ENCODE data around the gene SAA1. TPM values are rescaled to one million over a fixed set of nuclear protein-coding genes. Genes with fewer than 3 reads are reported as not detected.
"Not testable (repeated sequence)": the region's sequence is repeated elsewhere in the genome, so short reads cannot be mapped to it uniquely, and the experiment has no call there.

SAA1 gene
- total and polyA plus RNA-seq, 4 experiments from 2014 or later: not detected

DNA sequence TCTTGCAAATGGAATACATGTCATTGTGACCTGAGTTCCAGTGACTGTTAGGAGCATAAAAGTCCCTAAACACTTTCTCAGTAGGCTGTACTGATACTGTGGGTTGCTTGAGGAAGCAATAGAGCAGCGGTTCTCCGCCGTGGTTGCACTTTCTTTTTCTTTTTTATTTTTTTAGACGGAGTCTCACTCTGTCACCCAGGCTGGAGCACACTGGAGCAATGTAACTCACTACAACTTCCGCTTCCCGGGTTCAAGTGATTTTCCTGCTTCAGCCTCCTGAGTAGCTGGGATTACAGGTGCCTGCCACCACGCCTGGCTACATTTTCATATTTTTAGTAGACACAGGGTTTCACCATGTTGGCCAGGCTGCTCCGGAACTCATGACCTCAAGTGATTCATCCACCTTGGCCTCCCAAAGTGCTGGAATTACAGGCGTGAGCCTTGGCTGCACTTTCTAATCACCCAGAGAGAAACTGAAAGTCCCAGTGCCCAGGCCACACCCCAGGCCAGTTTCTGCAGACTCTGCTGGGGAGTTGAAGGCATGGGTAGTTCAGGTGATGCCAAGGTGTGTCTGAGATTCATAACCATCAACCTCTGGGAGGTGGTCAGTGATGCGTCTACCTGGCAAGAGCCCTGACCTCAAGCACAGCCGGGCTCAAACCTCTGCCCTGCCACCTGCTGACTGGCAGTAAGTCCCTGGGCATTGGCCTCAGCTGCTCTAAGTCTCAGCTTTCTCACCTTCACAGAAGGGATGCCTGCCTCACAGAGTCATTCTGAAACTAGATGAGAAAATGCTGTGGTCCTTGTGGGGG is 19.5 kb upstream of the SAA1 start:
- POLR2A ChIA-PET (ENCODE audit: partially characterized antibody): interaction anchor here (0.6 to 1.4 kb wide), 3 partner anchors 76 to 148 kb away, joined by 3 read pairs; partner anchors contain the start of genes GTF2H1, HPS5, LDHA and SAAL1
- H3K9me3 Mint-ChIP-seq; H3K9me3 ChIP-seq (ENCODE audit: control insufficient read depth in 1 of 2, low read length in 2 of 2); CTCF ChIA-PET (ENCODE audit: partially characterized antibody); H3K27me3 ChIP-seq (ENCODE audit: insufficient read depth, low read length); H3K36me3 ChIP-seq (ENCODE audit: insufficient read depth, low read length); H3K4me1 ChIP-seq (ENCODE audit: insufficient read depth, low read length); H3K36me3 Mint-ChIP-seq; H3K27me3 Mint-ChIP-seq: not testable (repeated sequence)
- Mint-ChIP-seq H3K4me3 (peak overlapping the region; percentile 72 to 90 (median 84)), H3K4me1 (peaks cover 10 to 27% (median 18%) of the 10 kb centered on the region in 4 donors), H3K27ac (peak overlapping the region; percentile 78 to 95 (median 92))
- DNase-seq: peak; percentile 22 to 51 (median 41)
- Histone ChIP-seq H3K27ac (ENCODE audit: low read depth, low read length) (peak overlapping the region; percentile 43), H3K4me3 (ENCODE audit: low read length in 2 of 2) (peak overlapping the region in 1 of 2 donors; percentile 22)
- intact Hi-C loops (cut with micrococcal nuclease): loop anchor here (10.0 kb wide), 2 partner anchors 408 to 518 kb away; no protein-coding TSS in a partner anchor

DNA sequence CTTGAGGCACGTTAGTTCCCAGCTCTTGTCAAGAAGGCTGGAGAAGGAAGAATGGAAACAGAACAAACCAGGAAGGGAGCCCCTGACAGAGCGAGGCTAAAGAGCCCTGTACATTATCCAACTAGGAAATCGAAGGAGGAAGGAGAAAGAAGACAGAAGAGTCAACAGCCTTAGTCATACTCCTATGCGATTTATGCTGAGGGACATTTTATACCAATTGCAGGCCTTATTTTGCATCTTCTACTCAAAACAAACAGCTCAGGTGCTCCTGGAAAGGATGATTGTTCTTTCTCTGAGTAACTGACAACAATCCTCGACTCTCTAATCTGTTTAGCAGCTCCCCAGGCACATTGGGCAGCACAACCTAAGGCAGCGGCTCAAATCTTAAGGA is 18.9 kb upstream of the SAA1 start:
- Mint-ChIP-seq H3K4me3 (peak overlapping the region in 7 of 8 donors; percentile 72 to 90 (median 86)), H3K4me1 (peaks cover 10 to 27% (median 18%) of the 10 kb centered on the region in 4 donors), H3K27ac (peak overlapping the region; percentile 78 to 95 (median 92))
- H3K27me3 Mint-ChIP-seq; H3K9me3 Mint-ChIP-seq; H3K36me3 Mint-ChIP-seq; H3K9me3 ChIP-seq (ENCODE audit: control insufficient read depth in 1 of 2, low read length in 2 of 2); H3K36me3 ChIP-seq (ENCODE audit: insufficient read depth, low read length); H3K27me3 ChIP-seq (ENCODE audit: insufficient read depth, low read length); CTCF ChIA-PET (ENCODE audit: partially characterized antibody); DNase-seq; H3K4me1 ChIP-seq (ENCODE audit: insufficient read depth, low read length); H3K4me3 ChIP-seq (ENCODE audit: low read length in 2 of 2): not testable (repeated sequence)
- H3K27ac ChIP-seq (ENCODE audit: low read depth, low read length): peak overlapping the region; percentile 43
- POLR2A ChIA-PET (ENCODE audit: partially characterized antibody): interaction anchor here (0.6 to 1.1 kb wide), 2 partner anchors 147 to 1179 kb away, joined by 3 read pairs; partner anchors contain the start of gene LDHA
- intact Hi-C loops (cut with micrococcal nuclease): loop anchor here (10.0 kb wide), 2 partner anchors 408 to 518 kb away; no protein-coding TSS in a partner anchor

DNA sequence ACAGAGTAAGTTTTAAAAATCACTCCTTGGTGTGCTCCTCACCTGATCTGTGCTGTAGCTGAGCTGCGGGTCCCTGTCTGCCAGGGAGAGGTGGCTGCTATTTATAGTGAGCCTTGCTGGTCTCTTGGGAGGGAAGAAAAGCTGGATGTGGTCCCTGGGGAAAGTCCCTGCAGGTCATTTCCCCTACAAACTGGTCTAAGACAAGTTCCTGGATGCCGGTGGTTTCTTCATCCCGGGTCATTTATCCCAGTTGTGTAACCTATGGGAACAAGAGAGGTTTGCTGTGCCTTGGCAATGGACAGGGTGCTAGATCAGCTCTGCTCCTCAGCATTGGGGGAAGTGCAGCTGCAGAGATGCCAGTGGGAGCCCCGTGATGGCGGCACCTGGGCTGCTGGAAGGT is 17.5 kb upstream of the SAA1 start, which contains the start of gene SAA2:
Gene SAA2 (minus strand): TSS at position 108 of the 400 bp plus-strand sequence. CDS start 657 bp downstream, outside the sequence.
- no peak for DNase-seq
- ChIA-PET POLR2A (ENCODE audit: partially characterized antibody) (no interaction called here), CTCF (ENCODE audit: partially characterized antibody) (no interaction called here)
- Histone ChIP-seq H3K36me3 (ENCODE audit: insufficient read depth, low read length) (no peaks in the 10 kb centered on the region), H3K4me1 (ENCODE audit: insufficient read depth, low read length) (peaks cover 8% of the 10 kb centered on the region), H3K9me3 (ENCODE audit: control insufficient read depth in 1 of 2, low read length in 2 of 2) (no peaks in the 10 kb centered on the region), H3K4me3 (ENCODE audit: low read length in 2 of 2) (no peak within 1 kb of the TSS), H3K27me3 (ENCODE audit: insufficient read depth, low read length) (no peaks in the 10 kb centered on the region), H3K27ac (ENCODE audit: low read depth, low read length) (no peak within 1 kb of the TSS)
- peaks cover 0 to 3% (median 0%) of the 10 kb centered on the region in 8 donors for H3K9me3 Mint-ChIP-seq
- intact Hi-C loops (cut with micrococcal nuclease): loop anchor here (10.0 kb wide), 2 partner anchors 406 to 516 kb away; no protein-coding TSS in a partner anchor
- no peaks in the 10 kb centered on the region for H3K27me3 Mint-ChIP-seq
- H3K4me1 Mint-ChIP-seq: peaks cover 10 to 27% (median 18%) of the 10 kb centered on the region in 4 donors
- H3K36me3 Mint-ChIP-seq: no peaks in the 10 kb centered on the region
- H3K4me3 Mint-ChIP-seq: no peak within 1 kb of the TSS
- H3K27ac Mint-ChIP-seq: peak within 1 kb of the TSS in 1 of 7 donors; percentile 24

- ChIA-PET POLR2A (ENCODE audit: partially characterized antibody) (no interaction called here), CTCF (ENCODE audit: partially characterized antibody) (interaction anchor here (1.4 kb wide), 1 partner anchor 9 kb away, joined by 4 read pairs; no protein-coding TSS in a partner anchor)
- Histone ChIP-seq H3K9me3 (ENCODE audit: control insufficient read depth in 1 of 2, low read length in 2 of 2) (no peaks in the 10 kb centered on the region), H3K36me3 (ENCODE audit: insufficient read depth, low read length) (no peaks in the 10 kb centered on the region), H3K4me1 (ENCODE audit: insufficient read depth, low read length) (no peaks in the 10 kb centered on the region), H3K27me3 (ENCODE audit: insufficient read depth, low read length) (no peaks in the 10 kb centered on the region), H3K4me3 (ENCODE audit: low read length in 2 of 2) (no peak overlapping the region), H3K27ac (ENCODE audit: low read depth, low read length) (no peak overlapping the region)
- peaks cover 0 to 2% (median 0%) of the 10 kb centered on the region in 8 donors for H3K9me3 Mint-ChIP-seq
- no peaks in the 10 kb centered on the region for H3K36me3 Mint-ChIP-seq
- H3K27me3 Mint-ChIP-seq: peaks cover 1 to 2% of the 10 kb centered on the region in 2 donors
- no peak overlapping the region for H3K4me3 Mint-ChIP-seq
- no peak for DNase-seq
- H3K4me1 Mint-ChIP-seq: no peaks in the 10 kb centered on the region
- intact Hi-C loops (cut with micrococcal nuclease): no loop called here
- no peak overlapping the region for H3K27ac Mint-ChIP-seq
These were observed 12.8 kb upstream of the SAA1 start for GRCh38 chr11:18253233-18253632.

DNA sequence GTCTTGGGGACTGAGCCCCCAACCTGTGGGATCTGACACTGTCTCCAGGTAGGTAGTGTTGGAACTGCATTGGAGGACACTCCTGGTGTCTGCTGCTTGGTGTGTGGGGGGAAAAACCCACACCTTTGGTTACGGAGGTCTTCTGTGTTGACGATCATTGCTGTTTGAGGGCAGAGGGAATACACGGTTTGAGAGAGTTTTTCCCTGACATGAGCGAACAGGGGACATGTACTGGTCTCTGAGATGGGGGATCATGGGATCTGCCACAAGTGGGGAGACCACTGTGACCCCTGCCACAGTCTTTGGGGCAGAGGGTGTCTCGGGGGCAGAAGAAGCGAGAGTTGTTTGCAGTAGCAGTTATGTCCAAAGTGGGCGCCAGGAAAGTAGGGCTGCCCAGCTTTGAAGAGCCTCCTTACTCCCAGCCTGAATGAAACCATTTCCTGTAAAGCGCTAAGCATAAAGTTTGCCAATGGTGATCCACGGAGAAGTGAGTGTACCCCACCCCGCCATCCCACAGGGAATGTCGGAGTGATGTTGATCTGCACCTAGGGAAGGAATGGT is 12.2 kb upstream of the SAA1 start:
- no peak for DNase-seq
- Mint-ChIP-seq H3K4me3 (no peak overlapping the region), H3K4me1 (no peaks in the 10 kb centered on the region), H3K36me3 (no peaks in the 10 kb centered on the region), H3K27me3 (peaks cover 1 to 2% of the 10 kb centered on the region in 2 donors), H3K9me3 (no peaks in the 10 kb centered on the region), H3K27ac (no peak overlapping the region)
- Histone ChIP-seq H3K4me1 (ENCODE audit: insufficient read depth, low read length) (no peaks in the 10 kb centered on the region), H3K36me3 (ENCODE audit: insufficient read depth, low read length) (no peaks in the 10 kb centered on the region), H3K27ac (ENCODE audit: low read depth, low read length) (no peak overlapping the region), H3K27me3 (ENCODE audit: insufficient read depth, low read length) (no peaks in the 10 kb centered on the region), H3K4me3 (ENCODE audit: low read length in 2 of 2) (no peak overlapping the region), H3K9me3 (ENCODE audit: control insufficient read depth in 1 of 2, low read length in 2 of 2) (no peaks in the 10 kb centered on the region)
- intact Hi-C loops (cut with micrococcal nuclease): no loop called here
- ChIA-PET CTCF (ENCODE audit: partially characterized antibody) (no interaction called here), POLR2A (ENCODE audit: partially characterized antibody) (no interaction called here)

GRCh38 chr11:18254781-18255361 is 11.2 kb upstream of the SAA1 start:
- Mint-ChIP-seq H3K4me3 (no peak overlapping the region), H3K4me1 (no peaks in the 10 kb centered on the region), H3K27ac (no peak overlapping the region), H3K36me3 (no peaks in the 10 kb centered on the region), H3K27me3 (peaks cover 1 to 2% of the 10 kb centered on the region in 2 donors), H3K9me3 (no peaks in the 10 kb centered on the region)
- ChIA-PET CTCF (ENCODE audit: partially characterized antibody) (interaction anchor here (1.5 kb wide), 1 partner anchor 10 kb away, joined by 4 read pairs; no protein-coding TSS in a partner anchor), POLR2A (ENCODE audit: partially characterized antibody) (no interaction called here)
- Histone ChIP-seq H3K4me3 (ENCODE audit: low read length in 2 of 2) (no peak overlapping the region), H3K27me3 (ENCODE audit: insufficient read depth, low read length) (peaks cover 3% of the 10 kb centered on the region), H3K36me3 (ENCODE audit: insufficient read depth, low read length) (no peaks in the 10 kb centered on the region), H3K9me3 (ENCODE audit: control insufficient read depth in 1 of 2, low read length in 2 of 2) (no peaks in the 10 kb centered on the region), H3K27ac (ENCODE audit: low read depth, low read length) (no peak overlapping the region), H3K4me1 (ENCODE audit: insufficient read depth, low read length) (no peaks in the 10 kb centered on the region)
- DNase-seq: no peak
- intact Hi-C loops (cut with micrococcal nuclease): no loop called here

GRCh38 chr11:18259259-18259658 is 6.8 kb upstream of the SAA1 start:
- Mint-ChIP-seq H3K36me3 (no peaks in the 10 kb centered on the region), H3K9me3 (peaks cover 0 to 2% (median 0%) of the 10 kb centered on the region in 8 donors), H3K27ac (no peak overlapping the region), H3K4me3 (no peak overlapping the region), H3K27me3 (peaks cover 1 to 2% of the 10 kb centered on the region in 2 donors), H3K4me1 (no peaks in the 10 kb centered on the region)
- Histone ChIP-seq H3K4me1 (ENCODE audit: insufficient read depth, low read length) (no peaks in the 10 kb centered on the region), H3K9me3 (ENCODE audit: control insufficient read depth in 1 of 2, low read length in 2 of 2) (no peaks in the 10 kb centered on the region), H3K27me3 (ENCODE audit: insufficient read depth, low read length) (peaks cover 3% of the 10 kb centered on the region), H3K36me3 (ENCODE audit: insufficient read depth, low read length) (no peaks in the 10 kb centered on the region), H3K27ac (ENCODE audit: low read depth, low read length) (no peak overlapping the region), H3K4me3 (ENCODE audit: low read length in 2 of 2) (no peak overlapping the region)
- ChIA-PET CTCF (ENCODE audit: partially characterized antibody) (no interaction called here), POLR2A (ENCODE audit: partially characterized antibody) (no interaction called here)
- intact Hi-C loops (cut with micrococcal nuclease): no loop called here
- DNase-seq: no peak

Data from CD4-positive, alpha-beta memory T cell (primary cell).